Nephron (organoid): ENCODE data around the gene ADCY2.

ENCODE experiments used
- H3K27ac Mint-ChIP-seq, 3 experiments: 2 replicates each; pipeline ENCODE4 v1.8.0; 2020; ENCODE audit warnings: mixed read lengths in 3 of 3, mild to moderate bottlenecking in 2 of 3, moderate library complexity in 1 of 3
- H3K27me3 Mint-ChIP-seq: 2 replicates; pipeline ENCODE4 v1.8.0; 2021; ENCODE audit warnings: low read depth, mild to moderate bottlenecking, moderate library complexity, mixed read lengths
- H3K36me3 Mint-ChIP-seq: 2 replicates; pipeline ENCODE4 v1.8.0; 2020; ENCODE audit warnings: low read depth, mixed read lengths
- H3K4me1 Mint-ChIP-seq: 2 replicates; pipeline ENCODE4 v1.8.0; 2020; ENCODE audit warnings: mixed read lengths
- H3K4me3 Mint-ChIP-seq, 3 experiments: 2 replicates each; pipeline ENCODE4 v1.8.0; 2020; ENCODE audit warnings: mild to moderate bottlenecking in 3 of 3, mixed read lengths in 3 of 3, moderate library complexity in 2 of 3
- H3K9me3 Mint-ChIP-seq: 2 replicates; pipeline ENCODE4 v1.8.0; 2020; ENCODE audit warnings: mixed read lengths
- CTCF ChIP-seq, 3 experiments: fragments of 200-600 bp; sonication (generic); IDR thresholded peaks; one replicate each; pipeline ENCODE4 v1.5.0; 2021; ENCODE audit warnings: antibody characterized with exemption in 3 of 3; ENCODE audit not compliant: unreplicated experiment in 3 of 3

ADCY2 gene

GRCh38 chr5:7412409-7412808 lies 16.5 kb downstream of the ADCY2 start:
- no peak for TF ChIP-seq CTCF (IDR thresholded peaks at IDR 0.05; ENCODE audit: unreplicated experiment in 3 of 3)
- Mint-ChIP-seq H3K9me3 (peaks cover 4% of the 10 kb centered on the region), H3K27ac (peak overlapping the region in 1 of 3 experiments; percentile 4), H3K4me3 (no peak overlapping the region), H3K27me3 (no peaks in the 10 kb centered on the region), H3K36me3 (peaks cover under 1% of the 10 kb centered on the region), H3K4me1 (peaks cover 9% of the 10 kb centered on the region)

DNA sequence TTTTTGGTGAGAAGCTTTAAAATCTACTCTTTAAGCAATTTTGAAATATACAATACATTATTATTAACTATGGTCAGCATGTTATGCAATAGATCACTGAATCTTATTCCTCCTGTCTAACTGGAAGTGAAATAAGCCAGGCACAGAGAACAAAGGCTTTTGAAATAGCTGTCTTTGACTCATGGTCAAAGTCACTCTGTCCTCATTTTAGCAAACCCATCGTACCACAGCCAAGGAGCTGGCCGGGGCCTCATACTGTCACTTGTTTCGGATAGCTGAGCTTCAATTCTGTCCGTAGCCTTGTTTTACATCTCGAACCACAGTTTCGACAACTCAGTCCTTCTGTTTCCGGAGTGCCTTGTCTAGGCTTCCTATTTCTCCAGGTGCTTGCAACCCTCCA lies 19.2 kb downstream of the ADCY2 start:
- Mint-ChIP-seq H3K36me3 (no peaks in the 10 kb centered on the region), H3K4me3 (no peak overlapping the region), H3K9me3 (peaks cover 4% of the 10 kb centered on the region), H3K27me3 (peaks cover 7% of the 10 kb centered on the region), H3K4me1 (peaks cover 9% of the 10 kb centered on the region), H3K27ac (no peak overlapping the region)
- TF ChIP-seq CTCF (IDR thresholded peaks at IDR 0.05; ENCODE audit: unreplicated experiment in 3 of 3): no peak

- no peak for TF ChIP-seq CTCF (IDR thresholded peaks at IDR 0.05; ENCODE audit: unreplicated experiment in 3 of 3)
- Mint-ChIP-seq H3K27ac (no peak overlapping the region), H3K36me3 (no peaks in the 10 kb centered on the region), H3K4me1 (peaks cover 14% of the 10 kb centered on the region), H3K27me3 (peaks cover 9% of the 10 kb centered on the region), H3K9me3 (peaks cover 4% of the 10 kb centered on the region), H3K4me3 (no peak overlapping the region)
These were observed 19.9 kb downstream of the ADCY2 start for GRCh38 chr5:7415587-7416535.

GRCh38 chr5:7418276-7418675 lies 22.3 kb downstream of the ADCY2 start:
- Mint-ChIP-seq H3K27me3 (peaks cover 9% of the 10 kb centered on the region), H3K9me3 (no peaks in the 10 kb centered on the region), H3K4me3 (no peak overlapping the region), H3K4me1 (peaks cover 24% of the 10 kb centered on the region), H3K36me3 (no peaks in the 10 kb centered on the region), H3K27ac (no peak overlapping the region)
- TF ChIP-seq CTCF (IDR thresholded peaks at IDR 0.05; ENCODE audit: unreplicated experiment in 3 of 3): no peak

- H3K4me3 Mint-ChIP-seq: no peak overlapping the region
These were observed 23.4 kb downstream of the ADCY2 start for GRCh38 chr5:7419367-7419766.

More at GRCh38 chr5:7419367-7419766, 23.4 kb downstream of the ADCY2 start:
- TF ChIP-seq CTCF (IDR thresholded peaks at IDR 0.05; ENCODE audit: unreplicated experiment in 3 of 3): no peak
- Mint-ChIP-seq H3K27ac (no peak overlapping the region), H3K27me3 (peaks cover 9% of the 10 kb centered on the region), H3K4me1 (peaks cover 30% of the 10 kb centered on the region), H3K36me3 (no peaks in the 10 kb centered on the region), H3K9me3 (no peaks in the 10 kb centered on the region)
